Gastrocnemius medialis (tissue), 4 donors: ENCODE results near the gene DCP1A.

Experiments used
- CTCF ChIP-seq, 5 experiments: fragments of 450-650 bp in 3 of 5; fragments of 200-600 bp in 2 of 5; sonication (generic) in 2 of 5; IDR thresholded peaks in 4 of 5; conservative IDR thresholded peaks in 1 of 5; 1 replicate in 4 of 5; 2 replicates in 1 of 5; pipeline ENCODE4 v1.5.1; 2016 to 2019; ENCODE audit warnings: antibody characterized with exemption in 5 of 5, mild to moderate bottlenecking in 3 of 5, moderate library complexity in 3 of 5
- POLR2A ChIP-seq, 2 donors: fragments of 450-650 bp; IDR thresholded peaks; one replicate each; pipeline ENCODE4 v1.6.1; 2017; ENCODE audit warnings: antibody characterized with exemption in 2 of 2, mild to moderate bottlenecking in 2 of 2, moderate library complexity in 2 of 2

DNA sequence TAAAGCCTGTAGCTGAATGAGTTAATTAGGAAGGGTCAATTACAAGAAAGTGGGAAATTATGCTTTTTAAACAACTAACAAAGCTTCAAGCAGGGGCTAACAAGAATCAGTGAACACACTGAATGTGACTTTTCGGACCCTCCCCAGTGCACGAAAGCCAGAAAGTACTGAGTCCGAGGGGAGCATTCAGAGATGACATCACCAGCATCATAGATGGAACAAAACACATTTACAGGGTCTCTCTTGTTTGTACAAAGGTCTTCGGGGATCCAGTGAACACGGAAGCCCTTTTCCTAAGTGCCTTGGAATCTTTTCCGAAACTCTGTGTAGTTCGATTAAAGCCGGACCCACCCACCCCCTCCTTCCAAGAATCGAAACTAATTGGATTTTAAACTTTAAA lies 829 bp downstream of the DCP1A start:
- TF ChIP-seq CTCF (IDR thresholded peaks at IDR 0.05 in 4 of 5, conservative IDR thresholded peaks at IDR 0.05 in 1 of 5) = no peak
- no peak for TF ChIP-seq POLR2A (IDR thresholded peaks at IDR 0.05)
